Activated CD8-positive, alpha-beta memory T cell treated with anti-CD3 and anti-CD28 coated beads, Interleukin-2, amount 50 U/mL, for 24 hours (primary cell): ENCODE measurements around the gene IGF1.
"Not testable (repeated sequence)": the region's sequence is repeated elsewhere in the genome, so short reads cannot be mapped to it uniquely, and the experiment has no call there.

Source experiments
- DNase-seq: peaks from one replicate; pipeline ENCODE4 v3.0.0-alpha.2; 2020; ENCODE audit errors: extremely low read depth

The IGF1 gene

GRCh38 chr12:102379346-102380162 lies 100.8 kb downstream of the IGF1 start:
- no peak for DNase-seq

- no peak for DNase-seq
Measured at GRCh38 chr12:102376781-102377180, 103.6 kb downstream of the IGF1 start.

- no peak for DNase-seq
Measured at GRCh38 chr12:102376181-102376747, 104.1 kb downstream of the IGF1 start.

- DNase-seq = no peak
Measured at GRCh38 chr12:102374190-102374589, 106.2 kb downstream of the IGF1 start.

GRCh38 chr12:102372087-102372486 lies 108.3 kb downstream of the IGF1 start:
- no peak for DNase-seq

GRCh38 chr12:102371165-102371564 lies 109.2 kb downstream of the IGF1 start:
- no peak for DNase-seq

- DNase-seq = no peak
Measured at GRCh38 chr12:102369876-102370275, 110.5 kb downstream of the IGF1 start.

- DNase-seq = no peak
Measured at GRCh38 chr12:102365365-102365764, 115.0 kb downstream of the IGF1 start.

- DNase-seq = no peak
Measured at GRCh38 chr12:102364709-102365108, 115.7 kb downstream of the IGF1 start.

- DNase-seq = no peak
Measured at GRCh38 chr12:102356690-102357089, 123.7 kb downstream of the IGF1 start.

- DNase-seq = not testable (repeated sequence)
Measured at GRCh38 chr12:102354281-102354680, 126.1 kb downstream of the IGF1 start.

- DNase-seq = no peak
Measured at GRCh38 chr12:102351322-102351721, 129.0 kb downstream of the IGF1 start.

GRCh38 chr12:102350070-102350469 lies 130.3 kb downstream of the IGF1 start:
- DNase-seq = no peak

GRCh38 chr12:102349079-102349478 lies 131.3 kb downstream of the IGF1 start:
- no peak for DNase-seq

- DNase-seq = no peak
Measured at GRCh38 chr12:102347811-102348210, 132.6 kb downstream of the IGF1 start.
